ENCODE results near the gene ZNF469. TPM values are rescaled to one million over a fixed set of nuclear protein-coding genes. Genes with fewer than 3 reads are reported as not detected.

ZNF469 gene
- total RNA-seq, 1 experiment from 2014 or later = 0.09 TPM

- no peak for TF ChIP-seq CTCF (conservative IDR thresholded peaks at IDR 0.05; ENCODE audit: low read depth, low read length)
- no peak for TF ChIP-seq EZH2 (IDR thresholded peaks at IDR 0.05; ENCODE audit: borderline replicate concordance, low read depth, low read length, poor library complexity, severe bottlenecking)
- H3K27ac ChIP-seq (ENCODE audit: low read depth, low read length, poor library complexity, severe bottlenecking) = no peak overlapping the region
- no peaks in the 10 kb centered on the region for H3K27me3 ChIP-seq (replicated peaks; ENCODE audit: insufficient read depth, low read depth, low read length, poor library complexity)
- POLR2A ChIA-PET (ENCODE audit: low non-redundant PET) = no interaction called here
- H3K9me3 ChIP-seq (ENCODE audit: low read depth, low read length, poor library complexity, severe bottlenecking) = no peaks in the 10 kb centered on the region
- DNase-seq (ENCODE audit: low spot score) = no peak
- no peaks in the 10 kb centered on the region for H3K4me1 ChIP-seq (ENCODE audit: insufficient read depth, low read length, poor library complexity, severe bottlenecking)
- H3K36me3 ChIP-seq (ENCODE audit: insufficient read depth, low read length, poor library complexity, severe bottlenecking) = no peaks in the 10 kb centered on the region
- BruUV-seq (replicated peaks) = no TSS peak
- no peak overlapping the region for H3K4me3 ChIP-seq (ENCODE audit: low read depth, low read length, poor library complexity, severe bottlenecking)
- CTCF ChIA-PET = no interaction called here
- intact Hi-C loops (cut with micrococcal nuclease; ENCODE audit: unreplicated experiment) = no loop called here
These were observed 35.9 kb upstream of the ZNF469 start for GRCh38 chr16:88346680-88347505.

- no peak overlapping the region for H3K4me3 ChIP-seq (ENCODE audit: low read depth, low read length, poor library complexity, severe bottlenecking)
- ChIA-PET POLR2A (ENCODE audit: low non-redundant PET) (no interaction called here), CTCF (no interaction called here)
- H3K9me3 ChIP-seq (ENCODE audit: low read depth, low read length, poor library complexity, severe bottlenecking) = no peaks in the 10 kb centered on the region
- intact Hi-C loops (cut with micrococcal nuclease; ENCODE audit: unreplicated experiment) = no loop called here
- BruUV-seq (replicated peaks) = no TSS peak
- H3K4me1 ChIP-seq (ENCODE audit: insufficient read depth, low read length, poor library complexity, severe bottlenecking) = no peaks in the 10 kb centered on the region
- no peaks in the 10 kb centered on the region for H3K27me3 ChIP-seq (replicated peaks; ENCODE audit: insufficient read depth, low read depth, low read length, poor library complexity)
- no peak for DNase-seq (ENCODE audit: low spot score)
- TF ChIP-seq CTCF (conservative IDR thresholded peaks at IDR 0.05; ENCODE audit: low read depth, low read length) (no peak), EZH2 (IDR thresholded peaks at IDR 0.05; ENCODE audit: borderline replicate concordance, low read depth, low read length, poor library complexity, severe bottlenecking) (no peak)
- H3K27ac ChIP-seq (ENCODE audit: low read depth, low read length, poor library complexity, severe bottlenecking) = no peak overlapping the region
- H3K36me3 ChIP-seq (ENCODE audit: insufficient read depth, low read length, poor library complexity, severe bottlenecking) = no peaks in the 10 kb centered on the region
These were observed 34.9 kb upstream of the ZNF469 start for GRCh38 chr16:88347656-88348376.

GRCh38 chr16:88348377-88349152, 34.2 kb upstream of the ZNF469 start:
- TF ChIP-seq CTCF (conservative IDR thresholded peaks at IDR 0.05; ENCODE audit: low read depth, low read length) = no peak
- no peak for TF ChIP-seq EZH2 (IDR thresholded peaks at IDR 0.05; ENCODE audit: borderline replicate concordance, low read depth, low read length, poor library complexity, severe bottlenecking)
- H3K36me3 ChIP-seq (ENCODE audit: insufficient read depth, low read length, poor library complexity, severe bottlenecking) = no peaks in the 10 kb centered on the region
- ChIA-PET CTCF (no interaction called here), POLR2A (ENCODE audit: low non-redundant PET) (no interaction called here)
- no peaks in the 10 kb centered on the region for H3K9me3 ChIP-seq (ENCODE audit: low read depth, low read length, poor library complexity, severe bottlenecking)
- H3K27ac ChIP-seq (ENCODE audit: low read depth, low read length, poor library complexity, severe bottlenecking) = no peak overlapping the region
- no peaks in the 10 kb centered on the region for H3K4me1 ChIP-seq (ENCODE audit: insufficient read depth, low read length, poor library complexity, severe bottlenecking)
- no peak overlapping the region for H3K4me3 ChIP-seq (ENCODE audit: low read depth, low read length, poor library complexity, severe bottlenecking)
- no peak for DNase-seq (ENCODE audit: low spot score)
- no TSS peak for BruUV-seq (replicated peaks)
- no peaks in the 10 kb centered on the region for H3K27me3 ChIP-seq (replicated peaks; ENCODE audit: insufficient read depth, low read depth, low read length, poor library complexity)
- intact Hi-C loops (cut with micrococcal nuclease; ENCODE audit: unreplicated experiment) = no loop called here

Measured in A673 (cell line).